ENCODE results near the gene CSRP3.

DNA sequence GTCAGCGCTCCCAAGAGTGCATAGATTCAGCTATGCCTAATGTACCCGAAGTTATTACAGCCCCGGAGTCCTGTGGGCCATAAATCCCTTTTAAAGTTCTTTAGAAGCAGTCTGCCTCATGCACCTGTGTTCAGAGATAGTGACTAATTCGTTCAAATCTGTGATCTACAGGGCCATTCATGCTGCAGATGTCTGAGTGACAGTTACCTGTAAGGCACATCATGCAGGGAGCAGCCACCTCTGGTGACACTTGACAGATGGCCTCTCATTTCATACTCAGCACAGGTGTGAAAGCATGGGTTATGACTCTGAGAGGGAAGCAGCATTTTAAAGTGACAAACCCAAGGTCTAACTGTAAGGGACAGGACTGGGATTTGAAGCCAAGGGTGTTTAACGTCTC, 41.4 kb upstream of the CSRP3 start:
- TF ChIP-seq, protein P1, sequence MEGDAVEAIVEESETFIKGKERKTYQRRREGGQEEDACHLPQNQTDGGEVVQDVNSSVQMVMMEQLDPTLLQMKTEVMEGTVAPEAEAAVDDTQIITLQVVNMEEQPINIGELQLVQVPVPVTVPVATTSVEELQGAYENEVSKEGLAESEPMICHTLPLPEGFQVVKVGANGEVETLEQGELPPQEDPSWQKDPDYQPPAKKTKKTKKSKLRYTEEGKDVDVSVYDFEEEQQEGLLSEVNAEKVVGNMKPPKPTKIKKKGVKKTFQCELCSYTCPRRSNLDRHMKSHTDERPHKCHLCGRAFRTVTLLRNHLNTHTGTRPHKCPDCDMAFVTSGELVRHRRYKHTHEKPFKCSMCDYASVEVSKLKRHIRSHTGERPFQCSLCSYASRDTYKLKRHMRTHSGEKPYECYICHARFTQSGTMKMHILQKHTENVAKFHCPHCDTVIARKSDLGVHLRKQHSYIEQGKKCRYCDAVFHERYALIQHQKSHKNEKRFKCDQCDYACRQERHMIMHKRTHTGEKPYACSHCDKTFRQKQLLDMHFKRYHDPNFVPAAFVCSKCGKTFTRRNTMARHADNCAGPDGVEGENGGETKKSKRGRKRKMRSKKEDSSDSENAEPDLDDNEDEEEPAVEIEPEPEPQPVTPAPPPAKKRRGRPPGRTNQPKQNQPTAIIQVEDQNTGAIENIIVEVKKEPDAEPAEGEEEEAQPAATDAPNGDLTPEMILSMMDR (IDR thresholded peaks at IDR 0.05): no peak
- TF ChIP-seq POLR2AphosphoS5 (IDR thresholded peaks at IDR 0.05): no peak
- TF ChIP-seq POLR2A (IDR thresholded peaks at IDR 0.05): no peak
